Osteoblast (primary cell): ENCODE measurements around the gene GOLGA8S. TPM values are rescaled to one million over a fixed set of nuclear protein-coding genes. Genes with fewer than 3 reads are reported as not detected.
"Not testable (repeated sequence)": the region's sequence is repeated elsewhere in the genome, so short reads cannot be mapped to it uniquely, and the experiment has no call there.

Experiments used
- DNase-seq: peaks from one replicate; pipeline ENCODE4 v3.0.0; 2011; ENCODE audit warnings: low spot score, mixed read lengths; ENCODE audit not compliant: insufficient read length; ENCODE audit errors: missing footprints
- H2AFZ ChIP-seq: 2 replicates; pipeline ENCODE4 v1.6.0; 2011; ENCODE audit warnings: mild to moderate bottlenecking, low read length
- H3K27ac ChIP-seq: 2 replicates; pipeline ENCODE4 v1.5.1; 2011; ENCODE audit warnings: mild to moderate bottlenecking, low read depth, low read length, moderate library complexity
- H3K27me3 ChIP-seq: 2 replicates; pipeline ENCODE4 v1.6.0; 2012; ENCODE audit warnings: mild to moderate bottlenecking, control low read depth, inconsistent platforms, low read length, moderate library complexity; ENCODE audit not compliant: insufficient read depth
- H3K36me3 ChIP-seq: 2 replicates; pipeline ENCODE4 v1.5.1; 2011; ENCODE audit warnings: mild to moderate bottlenecking, low read length, control low read depth, moderate library complexity; ENCODE audit not compliant: insufficient read depth
- H3K4me1 ChIP-seq: 2 replicates; pipeline ENCODE4 v1.5.1; 2011; ENCODE audit warnings: mild to moderate bottlenecking, low read length, control low read depth, moderate library complexity; ENCODE audit not compliant: insufficient read depth
- H3K4me2 ChIP-seq: 2 replicates; pipeline ENCODE4 v1.6.0; 2011; ENCODE audit warnings: mild to moderate bottlenecking, low read length; ENCODE audit not compliant: insufficient read depth
- H3K4me3 ChIP-seq: fragments of 200-600 bp; sonication (generic); 3 replicates; pipeline ENCODE4 v1.5.1; 2012; ENCODE audit warnings: mild to moderate bottlenecking, low read length, inconsistent platforms; ENCODE audit not compliant: insufficient read depth
- H3K79me2 ChIP-seq: 2 replicates; pipeline ENCODE4 v1.6.0; 2012; ENCODE audit warnings: mild to moderate bottlenecking, low read length, control low read depth, inconsistent platforms; ENCODE audit not compliant: insufficient read depth
- H3K9me3 ChIP-seq: 2 replicates; pipeline ENCODE4 v1.5.1; 2011; ENCODE audit warnings: low read depth, low read length, control low read depth
- H4K20me1 ChIP-seq: 2 replicates; pipeline ENCODE4 v1.6.0; 2012; ENCODE audit warnings: mild to moderate bottlenecking, low read length, control low read depth; ENCODE audit not compliant: insufficient read depth
- small RNA-seq: library from RNA; depleted of rRNA; stranded (forward); fragments of <200 nt; gene quantifications from one replicate; pipeline ENCODE3, GENCODE V24; 2012
- total RNA-seq: library from RNA; depleted of rRNA; stranded (reverse); fragments of >200 nt; gene quantifications from 2 replicates; pipeline ENCODE4 v1.2.3, GENCODE V29; 2012
- TF ChIP-seq, protein P1 (sequence below): IDR thresholded peaks from 2 replicates; pipeline ENCODE4 v1.5.1; 2011; ENCODE audit warnings: mild to moderate bottlenecking, low read depth, low read length, moderate library complexity; ENCODE audit errors: extremely low read depth

GOLGA8S gene
- total RNA-seq, 1 donor = under 0.01 TPM

- H3K4me1 ChIP-seq = no peaks in the 10 kb centered on the region
- no peaks in the 10 kb centered on the region for H3K9me3 ChIP-seq
- H3K36me3 ChIP-seq = no peaks in the 10 kb centered on the region
- no peak overlapping the region for H2AFZ ChIP-seq
- H3K4me2 ChIP-seq = no peak overlapping the region
- no peak overlapping the region for H3K27ac ChIP-seq
- H4K20me1 ChIP-seq = no peaks in the 10 kb centered on the region
- TF ChIP-seq, protein P1, sequence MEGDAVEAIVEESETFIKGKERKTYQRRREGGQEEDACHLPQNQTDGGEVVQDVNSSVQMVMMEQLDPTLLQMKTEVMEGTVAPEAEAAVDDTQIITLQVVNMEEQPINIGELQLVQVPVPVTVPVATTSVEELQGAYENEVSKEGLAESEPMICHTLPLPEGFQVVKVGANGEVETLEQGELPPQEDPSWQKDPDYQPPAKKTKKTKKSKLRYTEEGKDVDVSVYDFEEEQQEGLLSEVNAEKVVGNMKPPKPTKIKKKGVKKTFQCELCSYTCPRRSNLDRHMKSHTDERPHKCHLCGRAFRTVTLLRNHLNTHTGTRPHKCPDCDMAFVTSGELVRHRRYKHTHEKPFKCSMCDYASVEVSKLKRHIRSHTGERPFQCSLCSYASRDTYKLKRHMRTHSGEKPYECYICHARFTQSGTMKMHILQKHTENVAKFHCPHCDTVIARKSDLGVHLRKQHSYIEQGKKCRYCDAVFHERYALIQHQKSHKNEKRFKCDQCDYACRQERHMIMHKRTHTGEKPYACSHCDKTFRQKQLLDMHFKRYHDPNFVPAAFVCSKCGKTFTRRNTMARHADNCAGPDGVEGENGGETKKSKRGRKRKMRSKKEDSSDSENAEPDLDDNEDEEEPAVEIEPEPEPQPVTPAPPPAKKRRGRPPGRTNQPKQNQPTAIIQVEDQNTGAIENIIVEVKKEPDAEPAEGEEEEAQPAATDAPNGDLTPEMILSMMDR = no peak
- H3K4me3 ChIP-seq = no peak overlapping the region
- H3K27me3 ChIP-seq = no peaks in the 10 kb centered on the region
- no peak for DNase-seq
- H3K79me2 ChIP-seq = no peaks in the 10 kb centered on the region
Observed at GRCh38 chr15:23411841-23412240, 57.3 kb downstream of the GOLGA8S start.

GRCh38 chr15:23412881-23413600, 58.5 kb downstream of the GOLGA8S start:
- H4K20me1 ChIP-seq, H3K79me2 ChIP-seq, H3K36me3 ChIP-seq, H3K4me2 ChIP-seq, H3K9me3 ChIP-seq, DNase-seq, H2AFZ ChIP-seq, H3K4me3 ChIP-seq, H3K4me1 ChIP-seq, H3K27me3 ChIP-seq, H3K27ac ChIP-seq: not testable (repeated sequence)

Small RNA genes within 50 kb of the gene (small RNA-seq; reads per million reads assigned to genes)
- gene RN7SL536P = not detected

Other genes starting within 250 kb of the GOLGA8S start
- not detected in 2 replicates for gene GOLGA6L1, start 217.9 kb upstream of the GOLGA8S start, total RNA-seq
- gene GOLGA6L26, start 20.6 kb upstream of the GOLGA8S start, total RNA-seq = not detected in 2 replicates
- not detected in 2 replicates for gene GOLGA6L2, start 92.5 kb downstream of the GOLGA8S start, total RNA-seq
- 0.36 and 0.59 TPM in 2 replicates for gene MKRN3, start 210.9 kb downstream of the GOLGA8S start, total RNA-seq